Measurements from ENCODE around the gene ERGIC1. TPM values are rescaled to one million over a fixed set of nuclear protein-coding genes. Genes with fewer than 3 reads are reported as not detected.

The ERGIC1 gene
- total and polyA plus RNA-seq, 8 donors, result 116 to 229 (median 125) TPM

- Histone ChIP-seq H3K9me3 (no peaks in the 10 kb centered on the region), H3K27ac (peak overlapping the region; percentile 63 to 71), H3K27me3 (no peaks in the 10 kb centered on the region), H3K4me3 (no peak overlapping the region), H3K36me3 (peaks cover 0 to 7% of the 10 kb centered on the region in 2 donors), H3K4me1 (peaks cover 35 to 92% of the 10 kb centered on the region in 2 donors)
- intact Hi-C loops (cut with DNase I), result no loop called here
- no peak for TF ChIP-seq CTCF (IDR thresholded peaks at IDR 0.05)
- peak in 1 of 4 donors; percentile 65 for DNase-seq
- ATAC-seq, result peak; percentile 64
Measured at GRCh38 chr5:172855597-172856292, 21.7 kb downstream of the ERGIC1 start.

- DNase-seq, result no peak
- peaks cover 41 to 92% of the 10 kb centered on the region in 2 donors for H3K4me1 ChIP-seq
- peaks cover 0 to 7% of the 10 kb centered on the region in 2 donors for H3K36me3 ChIP-seq
- H3K27me3 ChIP-seq, result no peaks in the 10 kb centered on the region
- TF ChIP-seq CTCF (IDR thresholded peaks at IDR 0.05), result no peak
- intact Hi-C loops (cut with DNase I), result no loop called here
- peak overlapping the region; percentile 63 to 71 for H3K27ac ChIP-seq
- no peak overlapping the region for H3K4me3 ChIP-seq
- no peak for ATAC-seq
- H3K9me3 ChIP-seq, result no peaks in the 10 kb centered on the region
Measured at GRCh38 chr5:172856336-172856735, 22.3 kb downstream of the ERGIC1 start.

GRCh38 chr5:172857982-172858381 is 23.9 kb downstream of the ERGIC1 start:
- intact Hi-C loops (cut with DNase I), result no loop called here
- DNase-seq (no peak), ATAC-seq (no peak)
- no peaks in the 10 kb centered on the region for H3K9me3 ChIP-seq
- H3K36me3 ChIP-seq, result peaks cover 0 to 7% of the 10 kb centered on the region in 2 donors
- H3K27ac ChIP-seq, result peak overlapping the region in 1 of 2 donors; percentile 81
- no peak for TF ChIP-seq CTCF (IDR thresholded peaks at IDR 0.05)
- H3K27me3 ChIP-seq, result no peaks in the 10 kb centered on the region
- H3K4me3 ChIP-seq, result no peak overlapping the region
- H3K4me1 ChIP-seq, result peaks cover 47 to 92% of the 10 kb centered on the region in 2 donors

GRCh38 chr5:172858511-172858989 is 24.5 kb downstream of the ERGIC1 start:
- H3K36me3 ChIP-seq, result peaks cover 0 to 7% of the 10 kb centered on the region in 2 donors
- no peak for DNase-seq
- H3K27me3 ChIP-seq, result no peaks in the 10 kb centered on the region
- no peak for TF ChIP-seq CTCF (IDR thresholded peaks at IDR 0.05)
- peak overlapping the region; percentile 78 to 81 for H3K27ac ChIP-seq
- peaks cover 45 to 88% of the 10 kb centered on the region in 2 donors for H3K4me1 ChIP-seq
- no peaks in the 10 kb centered on the region for H3K9me3 ChIP-seq
- ATAC-seq, result no peak
- intact Hi-C loops (cut with DNase I), result no loop called here
- H3K4me3 ChIP-seq, result no peak overlapping the region

- H3K4me1 ChIP-seq, result peaks cover 44 to 86% of the 10 kb centered on the region in 2 donors
- H3K27ac ChIP-seq, result peak overlapping the region; percentile 78 to 81
- H3K27me3 ChIP-seq, result no peaks in the 10 kb centered on the region
- TF ChIP-seq CTCF (IDR thresholded peaks at IDR 0.05), result no peak
- ATAC-seq (peak; percentile 24), DNase-seq (no peak)
- no peak overlapping the region for H3K4me3 ChIP-seq
- intact Hi-C loops (cut with DNase I), result no loop called here
- peaks cover 0 to 7% of the 10 kb centered on the region in 2 donors for H3K36me3 ChIP-seq
- H3K9me3 ChIP-seq, result no peaks in the 10 kb centered on the region
Measured at GRCh38 chr5:172858990-172859811, 25.1 kb downstream of the ERGIC1 start.

Data from left lung (tissue), 10 donors.